Fibroblast of skin of abdomen (primary cell): ENCODE results near the gene RARB.

Experiments
- DNase-seq: peaks from one replicate; pipeline ENCODE4 v3.0.0-alpha.2; 2013

Gene RARB

GRCh38 chr3:25610779-25611178 is 182.7 kb downstream of the RARB start:
- no peak for DNase-seq

GRCh38 chr3:25611193-25611592 is 183.1 kb downstream of the RARB start:
- DNase-seq = no peak

GRCh38 chr3:25618028-25618427 is 190.0 kb downstream of the RARB start:
- no peak for DNase-seq

- DNase-seq = no peak
These were observed 191.3 kb downstream of the RARB start for GRCh38 chr3:25619382-25619781.

- DNase-seq = no peak
These were observed 192.4 kb downstream of the RARB start for GRCh38 chr3:25620493-25620892.

GRCh38 chr3:25621087-25621486 is 193.0 kb downstream of the RARB start:
- DNase-seq = no peak

GRCh38 chr3:25631989-25632388 is 203.9 kb downstream of the RARB start:
- DNase-seq = no peak

- DNase-seq = no peak
These were observed 205.9 kb downstream of the RARB start for GRCh38 chr3:25633919-25634318.

- no peak for DNase-seq
These were observed 207.0 kb downstream of the RARB start for GRCh38 chr3:25635038-25635437.
